ENCODE results near the gene USH1C.

GRCh38 chr11:17469998-17470397, 74.2 kb downstream of the USH1C start:
- TF ChIP-seq CTCF (IDR thresholded peaks at IDR 0.05) = no peak
- no peak for TF ChIP-seq POLR2A (IDR thresholded peaks at IDR 0.05)
- TF ChIP-seq EP300 (IDR thresholded peaks at IDR 0.05) = no peak

Measured in ovary (tissue), 3 donors.